ENCODE data around the gene MXD4.

GRCh38 chr4:2257361-2258081 lies 4.4 kb downstream of the MXD4 start:
- TF ChIP-seq, protein P1, sequence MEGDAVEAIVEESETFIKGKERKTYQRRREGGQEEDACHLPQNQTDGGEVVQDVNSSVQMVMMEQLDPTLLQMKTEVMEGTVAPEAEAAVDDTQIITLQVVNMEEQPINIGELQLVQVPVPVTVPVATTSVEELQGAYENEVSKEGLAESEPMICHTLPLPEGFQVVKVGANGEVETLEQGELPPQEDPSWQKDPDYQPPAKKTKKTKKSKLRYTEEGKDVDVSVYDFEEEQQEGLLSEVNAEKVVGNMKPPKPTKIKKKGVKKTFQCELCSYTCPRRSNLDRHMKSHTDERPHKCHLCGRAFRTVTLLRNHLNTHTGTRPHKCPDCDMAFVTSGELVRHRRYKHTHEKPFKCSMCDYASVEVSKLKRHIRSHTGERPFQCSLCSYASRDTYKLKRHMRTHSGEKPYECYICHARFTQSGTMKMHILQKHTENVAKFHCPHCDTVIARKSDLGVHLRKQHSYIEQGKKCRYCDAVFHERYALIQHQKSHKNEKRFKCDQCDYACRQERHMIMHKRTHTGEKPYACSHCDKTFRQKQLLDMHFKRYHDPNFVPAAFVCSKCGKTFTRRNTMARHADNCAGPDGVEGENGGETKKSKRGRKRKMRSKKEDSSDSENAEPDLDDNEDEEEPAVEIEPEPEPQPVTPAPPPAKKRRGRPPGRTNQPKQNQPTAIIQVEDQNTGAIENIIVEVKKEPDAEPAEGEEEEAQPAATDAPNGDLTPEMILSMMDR (conservative IDR thresholded peaks at IDR 0.05; ENCODE audit: low read depth, low read length) = no peak
- TF ChIP-seq EZH2 (IDR thresholded peaks at IDR 0.05; ENCODE audit: borderline replicate concordance, low read depth, low read length, poor library complexity, severe bottlenecking) = no peak
